Thyroid gland (tissue), 4 donors: ENCODE results near the gene ASB10.

Experiments used
- CTCF ChIP-seq, 6 experiments: fragments of 200-600 bp in 3 of 6; fragments of 450-650 bp in 3 of 6; sonication (generic) in 3 of 6; IDR thresholded peaks; one replicate each; pipeline ENCODE4 v1.5.1; 2016 to 2019; ENCODE audit warnings: antibody characterized with exemption in 6 of 6, mild to moderate bottlenecking in 2 of 6, inconsistent platforms in 1 of 6, moderate library complexity in 1 of 6
- POLR2A ChIP-seq, 2 donors: fragments of 450-650 bp; IDR thresholded peaks; one replicate each; pipeline ENCODE4 v1.6.1; 2017; ENCODE audit warnings: antibody characterized with exemption in 2 of 2, mild to moderate bottlenecking in 2 of 2, moderate library complexity in 1 of 2

- TF ChIP-seq POLR2A (IDR thresholded peaks at IDR 0.05) = no peak
- TF ChIP-seq CTCF (IDR thresholded peaks at IDR 0.05) = no peak
Measured at GRCh38 chr7:151129117-151129959, 57.7 kb downstream of the ASB10 start.
